IPS-18c (cell line): ENCODE data around the gene AMBP.
A peak's percentile ranks its signal among the peaks of the same experiment; 100 is the strongest.

Experiments
- H3K4me3 ChIP-seq: 2 replicates; pipeline ENCODE4 v1.7.0; 2013; ENCODE audit warnings: low read depth, mild to moderate bottlenecking, low read length, moderate library complexity; ENCODE audit not compliant: insufficient read depth
- H3K9me3 ChIP-seq: one replicate; pipeline ENCODE4 v1.6.1; 2013; ENCODE audit warnings: mild to moderate bottlenecking, low read length, moderate library complexity; ENCODE audit not compliant: control insufficient read depth, insufficient read depth

Gene AMBP

DNA sequence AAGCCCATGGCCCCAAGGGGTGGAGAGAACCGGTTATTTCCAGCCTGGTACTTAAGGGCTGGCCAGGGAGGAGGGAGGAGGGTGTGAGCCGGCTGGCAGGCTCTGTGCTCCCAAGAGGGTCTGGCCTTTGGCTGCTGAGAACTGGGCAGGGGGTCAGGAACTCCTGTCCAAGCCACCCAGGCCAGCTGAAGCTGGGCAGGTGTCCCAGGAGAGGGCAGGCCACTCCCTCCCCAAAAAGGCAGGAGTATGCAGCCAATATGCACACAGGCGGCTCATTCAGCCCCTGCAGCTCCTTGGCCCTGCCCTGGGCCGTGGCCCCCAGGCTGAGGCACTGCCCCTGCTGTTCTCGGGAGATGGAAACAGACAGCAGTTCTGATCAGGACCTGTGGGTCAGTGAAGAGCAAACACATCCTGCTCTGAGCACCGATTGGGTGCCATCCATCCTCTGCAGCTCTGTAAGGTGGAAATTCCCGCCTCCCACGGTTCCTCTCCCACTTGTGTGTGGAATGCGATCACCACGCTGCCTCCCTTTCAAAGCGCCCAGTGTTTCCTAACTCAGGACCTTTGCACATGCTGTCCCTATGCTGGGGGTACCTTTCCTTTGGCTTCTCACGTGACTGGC is 38.1 kb upstream of the AMBP start:
- Histone ChIP-seq H3K4me3 (no peak overlapping the region), H3K9me3 (no peaks in the 10 kb centered on the region)

DNA sequence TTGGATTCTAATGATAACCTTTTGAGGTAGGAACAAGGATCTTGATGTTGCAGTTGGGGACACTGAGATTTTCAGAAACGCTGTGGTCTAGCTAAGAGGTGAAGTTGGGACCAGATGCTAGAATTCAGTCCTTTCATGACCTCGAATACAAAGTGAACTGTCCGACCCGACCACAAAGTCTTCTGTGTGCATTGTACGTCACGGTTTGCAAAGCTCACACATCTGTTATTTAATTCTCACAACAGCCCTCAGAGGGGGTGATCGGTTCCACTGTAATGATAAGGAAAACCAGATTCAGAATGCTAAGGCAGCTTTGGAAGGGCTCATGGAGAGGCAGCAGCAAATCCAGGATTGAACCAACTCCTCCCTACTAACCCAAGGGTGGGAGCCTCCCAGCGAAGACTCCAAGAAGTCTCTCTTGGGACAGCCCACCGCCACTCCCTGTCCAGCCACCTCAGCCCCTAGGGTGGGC is 37.6 kb upstream of the AMBP start:
- Histone ChIP-seq H3K9me3 (no peaks in the 10 kb centered on the region), H3K4me3 (no peak overlapping the region)

DNA sequence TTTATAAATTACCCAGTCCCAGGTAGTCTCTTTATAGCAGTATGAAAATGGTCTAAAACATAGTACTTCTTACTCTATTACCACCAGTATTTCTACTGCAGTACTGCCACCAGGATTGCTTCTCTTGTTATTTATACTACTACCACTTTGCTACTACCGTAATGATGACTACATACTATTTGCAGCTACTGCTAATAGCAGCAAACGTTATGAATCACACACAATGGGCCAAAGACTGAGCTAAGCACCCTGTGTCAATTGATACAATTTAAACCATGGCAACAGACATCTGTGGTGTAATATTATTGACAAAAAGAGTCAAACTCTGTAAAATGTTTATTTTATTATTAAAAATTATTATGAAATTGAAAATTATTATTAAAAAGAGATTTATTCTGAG is 36.3 kb upstream of the AMBP start:
- no peak overlapping the region for H3K4me3 ChIP-seq
- no peaks in the 10 kb centered on the region for H3K9me3 ChIP-seq

DNA sequence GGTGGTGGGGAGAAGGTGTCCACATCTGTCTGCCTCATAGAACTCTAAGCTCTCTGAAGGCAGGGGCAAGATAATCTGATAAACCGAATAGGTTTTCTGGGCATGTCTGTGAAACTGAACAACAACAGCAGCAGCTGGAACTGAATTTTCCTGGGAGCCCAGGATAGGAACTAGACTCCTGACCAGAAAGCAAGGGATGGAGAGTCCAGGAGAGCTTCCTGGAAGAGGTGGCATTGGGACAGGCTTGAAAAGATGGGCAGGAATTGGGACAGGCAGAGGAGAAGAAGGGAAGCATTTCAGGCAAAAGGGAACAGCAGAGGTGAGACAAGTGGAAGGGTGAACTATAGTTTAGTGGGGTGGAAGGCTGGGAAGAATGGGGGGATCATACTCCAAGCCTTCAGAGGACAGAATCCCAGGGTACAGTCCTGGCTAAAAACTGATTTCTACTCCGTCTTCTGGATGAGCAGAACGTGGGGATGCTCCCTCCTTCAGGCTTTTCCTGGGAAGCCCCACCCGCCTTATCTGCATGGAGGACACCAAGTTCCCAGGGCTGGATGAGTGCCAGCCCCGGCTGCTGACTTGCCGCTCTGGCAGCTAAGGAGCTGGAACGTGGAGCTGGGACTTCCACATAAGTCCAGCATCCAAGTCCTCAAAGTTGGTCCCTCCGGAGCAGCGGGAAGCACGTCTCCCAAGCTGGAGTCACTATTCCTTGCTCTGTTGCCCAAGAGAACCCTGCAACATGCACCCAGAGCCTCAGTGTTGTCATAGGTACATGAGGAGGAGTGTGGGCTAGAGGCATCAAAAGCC is 34.9 kb upstream of the AMBP start:
- H3K9me3 ChIP-seq: no peaks in the 10 kb centered on the region
- H3K4me3 ChIP-seq: no peak overlapping the region

DNA sequence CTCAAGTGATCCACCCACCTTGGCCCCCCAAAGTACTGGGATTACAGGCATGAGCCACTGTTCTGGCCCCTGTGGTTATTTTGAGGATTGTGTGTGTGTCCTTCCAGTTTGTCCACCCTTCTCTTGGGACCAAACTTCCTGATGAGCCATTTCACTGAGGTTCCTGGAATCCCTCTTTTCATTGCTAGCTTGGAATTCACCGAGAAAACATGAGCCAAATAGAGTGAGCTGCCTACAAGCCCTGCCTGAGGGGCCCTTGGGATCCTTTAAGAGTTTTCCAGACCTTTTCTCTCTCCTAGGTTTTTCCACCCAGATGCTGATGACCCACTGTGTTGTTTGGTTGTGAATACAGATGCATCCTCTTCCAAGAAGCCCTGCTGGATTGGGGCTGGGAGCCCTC is 34.2 kb upstream of the AMBP start:
- Histone ChIP-seq H3K4me3 (no peak overlapping the region; the same call in 1 of the 2 replicates), H3K9me3 (no peaks in the 10 kb centered on the region)

DNA sequence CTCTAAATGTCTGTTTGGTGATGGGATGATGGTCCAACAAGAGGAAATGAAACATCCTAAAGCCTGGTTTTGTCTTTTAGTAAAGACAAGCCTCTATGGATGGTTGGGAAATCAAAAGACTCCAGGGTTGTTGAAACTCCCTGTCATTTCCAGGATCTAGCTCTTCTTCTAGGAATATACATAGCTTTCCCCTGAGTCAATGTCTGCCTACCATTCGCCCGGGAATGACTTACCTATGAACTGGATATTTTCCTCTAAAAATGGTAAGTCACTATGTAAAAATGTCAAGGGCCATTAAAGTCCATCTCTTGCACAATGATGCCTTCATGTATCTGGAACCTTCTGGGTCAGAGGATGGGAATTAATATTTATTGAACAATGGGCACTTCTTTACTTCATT is 32.1 kb upstream of the AMBP start:
- Histone ChIP-seq H3K9me3 (no peaks in the 10 kb centered on the region), H3K4me3 (no peak overlapping the region)

DNA sequence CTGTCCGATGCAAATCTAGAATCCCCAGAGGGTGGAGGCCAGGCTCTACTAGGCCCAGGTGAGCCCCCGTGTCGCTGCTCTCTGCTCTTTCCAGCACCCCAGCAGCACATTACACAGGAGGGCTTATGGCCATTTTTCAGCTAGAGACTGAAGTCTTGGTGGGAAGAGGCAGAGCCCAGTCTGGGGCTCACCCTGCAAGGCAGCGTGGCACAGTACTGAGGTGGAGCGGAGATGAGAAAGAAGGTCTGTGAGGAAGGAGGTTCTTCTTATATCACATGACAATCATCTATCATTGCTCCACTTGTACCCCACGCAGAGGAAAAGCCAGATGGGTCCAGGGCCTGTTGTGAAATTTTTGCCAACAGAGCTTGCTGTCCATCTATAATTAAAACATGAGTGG is 31.0 kb upstream of the AMBP start:
- H3K4me3 ChIP-seq: no peak overlapping the region
- no peaks in the 10 kb centered on the region for H3K9me3 ChIP-seq

DNA sequence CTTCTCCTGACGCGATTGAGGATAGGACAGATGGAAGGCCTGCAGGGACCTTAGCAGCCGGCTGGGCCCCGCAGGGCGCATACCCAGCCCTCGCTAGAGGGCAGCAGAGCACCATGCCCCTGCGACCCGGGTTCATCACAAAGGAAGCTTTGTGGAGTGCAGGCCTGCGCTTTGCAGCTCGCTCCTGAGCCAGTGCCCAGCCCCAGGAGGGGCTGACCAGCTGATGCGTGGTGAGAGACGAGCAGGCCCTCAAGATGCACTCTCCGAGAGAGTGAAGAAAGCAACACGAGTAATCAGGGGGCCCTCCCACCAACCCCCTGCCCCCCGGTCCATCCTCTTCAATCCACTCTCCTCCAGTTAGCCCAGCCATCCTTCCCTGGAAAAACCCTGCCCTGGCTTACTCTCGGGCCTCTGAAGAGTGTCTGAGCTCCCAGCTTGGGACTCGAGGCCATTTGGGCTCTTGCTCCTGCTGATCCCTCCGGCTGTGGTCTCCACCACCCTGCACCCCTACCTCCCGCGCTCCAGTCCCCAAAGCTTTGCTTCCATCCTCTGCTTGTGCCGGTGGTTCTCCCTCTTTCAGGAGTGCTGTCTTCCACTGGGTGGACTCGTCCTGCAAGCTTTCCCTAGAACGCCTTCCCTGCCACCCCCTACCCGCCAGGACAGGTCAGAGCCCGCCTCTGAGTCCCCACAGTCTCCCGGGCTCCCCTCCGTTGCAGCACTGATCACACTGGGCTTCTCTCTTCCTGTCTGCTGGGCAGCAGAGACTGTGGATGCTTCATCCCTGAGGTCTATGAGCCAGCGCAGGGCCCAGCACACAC is 30.1 kb upstream of the AMBP start:
- no peaks in the 10 kb centered on the region for H3K9me3 ChIP-seq

DNA sequence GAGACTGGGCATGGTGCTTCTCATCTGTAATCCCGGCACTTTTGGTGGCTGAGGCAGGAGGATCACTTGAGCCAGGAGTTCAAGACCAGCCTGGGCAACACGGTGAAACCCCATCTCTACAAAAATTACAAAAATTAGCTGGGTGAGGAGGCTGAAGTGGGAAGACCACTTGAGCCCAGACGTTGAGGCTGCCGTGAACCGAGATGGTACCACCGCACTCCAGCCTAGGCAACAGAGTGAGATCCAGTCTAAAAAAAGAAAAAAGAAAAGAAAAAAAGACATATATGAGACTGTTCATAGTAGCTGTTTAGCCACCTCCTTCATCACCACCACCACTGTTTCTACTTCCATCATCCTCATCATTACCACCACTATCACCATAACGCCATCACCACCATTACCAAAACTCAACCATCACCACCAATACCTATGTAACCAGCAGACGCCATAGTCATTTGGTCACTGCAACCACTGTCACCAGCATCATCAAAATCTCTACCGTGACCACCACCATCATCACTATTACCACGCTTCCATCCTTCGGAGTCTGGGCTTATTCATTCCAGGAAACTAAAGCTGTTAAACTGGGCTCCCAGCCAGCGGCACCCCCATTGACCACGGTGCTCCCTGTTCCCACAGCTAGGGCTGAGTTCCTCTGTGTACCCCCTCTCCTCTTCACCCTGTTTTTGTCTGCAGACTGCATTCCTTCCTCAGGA is 29.3 kb upstream of the AMBP start:
- H3K9me3 ChIP-seq: no peaks in the 10 kb centered on the region
- no peak overlapping the region for H3K4me3 ChIP-seq

More for the DNA sequence above, 30.1 kb upstream of the AMBP start:
- no peak overlapping the region for H3K4me3 ChIP-seq

DNA sequence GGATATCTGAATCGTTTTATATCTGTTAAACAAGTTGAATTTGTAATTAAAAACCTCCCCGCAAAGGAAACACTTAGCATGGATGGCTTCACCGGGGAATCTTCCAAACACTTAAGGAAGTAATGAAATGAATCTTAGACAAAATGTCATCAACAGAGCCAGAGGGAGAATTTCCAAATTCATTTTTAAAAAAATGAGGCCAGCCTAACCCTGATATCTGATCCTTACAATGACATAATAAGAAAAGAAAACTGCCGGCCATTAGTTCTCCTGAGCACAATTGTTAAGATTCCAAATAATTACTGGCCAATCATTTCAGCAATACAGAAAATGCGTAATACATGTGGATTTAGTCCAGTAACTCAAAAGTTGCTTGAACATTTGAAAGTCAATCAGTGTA is 27.1 kb upstream of the AMBP start:
- no peaks in the 10 kb centered on the region for H3K9me3 ChIP-seq

DNA sequence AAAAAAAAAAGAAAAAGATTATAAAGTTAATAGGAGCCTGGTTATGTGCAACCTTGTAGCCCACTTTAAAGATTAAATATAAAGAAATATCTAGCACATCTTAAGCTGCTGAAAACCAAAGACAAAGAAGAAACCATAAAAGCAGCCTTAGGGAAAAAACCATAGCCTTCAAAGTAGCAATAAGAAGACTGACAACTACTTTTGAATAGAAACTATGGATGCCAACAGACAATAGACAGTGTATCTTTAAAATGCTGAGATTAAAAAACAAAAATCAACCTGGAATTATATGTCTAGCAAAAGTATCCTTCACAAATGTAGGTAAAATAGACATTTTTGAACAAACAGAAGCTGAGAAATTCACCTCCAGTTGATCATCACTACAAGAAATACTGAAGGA is 24.4 kb upstream of the AMBP start:
- no peak overlapping the region for H3K4me3 ChIP-seq
- H3K9me3 ChIP-seq: no peaks in the 10 kb centered on the region

More for the DNA sequence above, 27.1 kb upstream of the AMBP start:
- no peak overlapping the region for H3K4me3 ChIP-seq

DNA sequence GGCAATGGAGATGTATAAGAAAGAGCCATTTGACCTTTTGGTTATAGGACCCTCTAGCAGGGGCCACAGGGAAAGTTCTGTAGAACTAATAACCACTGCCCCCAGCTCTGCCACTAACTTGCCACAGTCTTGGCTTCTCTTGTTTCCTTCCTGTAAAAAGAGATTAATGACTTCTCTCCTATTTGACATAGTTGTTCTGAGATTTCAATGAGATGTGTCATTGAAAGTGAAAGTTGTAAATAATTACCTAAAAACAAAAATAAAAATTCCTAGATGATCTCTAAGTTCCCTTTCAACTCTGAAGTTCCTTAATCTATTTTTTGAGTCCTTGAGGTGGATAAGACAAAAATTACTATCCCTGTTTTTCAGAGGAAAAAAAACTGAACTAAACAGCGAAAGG is 22.4 kb upstream of the AMBP start:
- no peaks in the 10 kb centered on the region for H3K9me3 ChIP-seq
- no peak overlapping the region for H3K4me3 ChIP-seq

DNA sequence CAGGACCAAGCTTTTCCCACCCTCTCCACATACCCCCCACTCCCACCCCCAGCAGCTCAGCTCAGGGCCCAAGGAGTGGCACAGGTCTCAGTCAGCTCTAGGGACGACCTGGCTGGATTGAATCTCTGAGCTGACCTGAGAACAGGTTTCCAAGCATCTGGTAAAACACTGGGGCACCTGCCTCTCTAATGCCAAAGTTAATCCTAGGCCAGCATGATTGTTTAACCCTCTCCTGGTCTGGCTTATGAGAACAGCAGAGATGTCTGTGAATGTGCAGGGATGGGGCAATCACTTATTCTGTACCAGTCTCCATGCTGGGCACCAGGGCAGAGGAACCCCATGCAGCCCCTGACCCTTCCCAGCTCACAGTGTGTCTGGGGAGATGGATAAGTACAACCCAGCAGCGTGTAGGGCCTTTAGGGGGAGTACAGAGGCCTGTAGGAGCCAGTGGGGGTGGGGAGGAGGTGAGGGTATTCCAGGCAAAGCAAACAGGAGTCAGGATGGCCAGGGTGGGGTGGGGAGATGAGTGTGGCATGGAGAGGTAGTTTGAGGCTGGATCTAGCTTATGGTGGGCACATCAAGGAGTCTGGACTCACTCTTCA is 21.7 kb upstream of the AMBP start:
- H3K9me3 ChIP-seq: no peaks in the 10 kb centered on the region
- H3K4me3 ChIP-seq: peak overlapping the region; percentile 63; the same call in 1 of the 2 replicates

DNA sequence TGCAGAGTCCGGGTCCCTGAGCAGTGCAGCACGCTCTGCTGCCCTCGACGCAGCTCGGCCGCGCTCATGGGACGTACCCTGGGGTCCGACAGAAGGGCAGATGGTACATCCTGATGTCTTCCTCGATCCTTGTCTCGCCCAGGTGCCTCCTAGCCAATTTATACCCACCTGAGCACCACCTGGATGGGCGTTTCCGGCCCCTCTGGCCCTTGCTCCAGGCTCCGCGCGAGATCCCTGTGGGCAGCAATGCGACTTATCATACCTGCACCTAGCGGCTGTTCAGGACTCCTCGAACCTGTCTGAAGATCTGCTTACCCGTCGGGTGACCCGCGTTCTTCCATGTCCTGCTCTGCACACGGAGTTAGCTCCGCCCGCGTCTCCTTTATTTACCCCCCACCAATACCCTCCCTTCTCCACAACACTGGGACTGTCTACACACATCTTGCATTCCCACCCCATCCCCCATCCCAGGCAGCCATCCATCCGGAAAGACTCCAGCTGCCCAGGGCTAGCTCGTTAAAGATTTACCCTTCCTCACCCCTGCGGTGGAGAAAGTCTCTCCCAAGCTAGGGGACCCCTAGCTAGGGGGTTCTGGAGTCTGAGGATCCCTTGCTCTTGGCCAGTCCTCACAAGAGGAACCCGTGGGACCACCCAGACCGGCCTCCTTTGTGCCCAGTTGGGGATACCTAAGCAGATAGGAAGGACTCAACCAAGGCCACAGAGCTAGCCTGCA is 21.0 kb upstream of the AMBP start, which contains the start of gene KIF12:
Gene KIF12, minus strand, starts transcription at position 357 of the 733 bp plus-strand sequence. Its CDS starts 16 bp downstream, at position 341.
- H3K4me3 ChIP-seq: peak within 1 kb of the TSS; percentile 66
- H3K9me3 ChIP-seq: no peaks in the 10 kb centered on the region

DNA sequence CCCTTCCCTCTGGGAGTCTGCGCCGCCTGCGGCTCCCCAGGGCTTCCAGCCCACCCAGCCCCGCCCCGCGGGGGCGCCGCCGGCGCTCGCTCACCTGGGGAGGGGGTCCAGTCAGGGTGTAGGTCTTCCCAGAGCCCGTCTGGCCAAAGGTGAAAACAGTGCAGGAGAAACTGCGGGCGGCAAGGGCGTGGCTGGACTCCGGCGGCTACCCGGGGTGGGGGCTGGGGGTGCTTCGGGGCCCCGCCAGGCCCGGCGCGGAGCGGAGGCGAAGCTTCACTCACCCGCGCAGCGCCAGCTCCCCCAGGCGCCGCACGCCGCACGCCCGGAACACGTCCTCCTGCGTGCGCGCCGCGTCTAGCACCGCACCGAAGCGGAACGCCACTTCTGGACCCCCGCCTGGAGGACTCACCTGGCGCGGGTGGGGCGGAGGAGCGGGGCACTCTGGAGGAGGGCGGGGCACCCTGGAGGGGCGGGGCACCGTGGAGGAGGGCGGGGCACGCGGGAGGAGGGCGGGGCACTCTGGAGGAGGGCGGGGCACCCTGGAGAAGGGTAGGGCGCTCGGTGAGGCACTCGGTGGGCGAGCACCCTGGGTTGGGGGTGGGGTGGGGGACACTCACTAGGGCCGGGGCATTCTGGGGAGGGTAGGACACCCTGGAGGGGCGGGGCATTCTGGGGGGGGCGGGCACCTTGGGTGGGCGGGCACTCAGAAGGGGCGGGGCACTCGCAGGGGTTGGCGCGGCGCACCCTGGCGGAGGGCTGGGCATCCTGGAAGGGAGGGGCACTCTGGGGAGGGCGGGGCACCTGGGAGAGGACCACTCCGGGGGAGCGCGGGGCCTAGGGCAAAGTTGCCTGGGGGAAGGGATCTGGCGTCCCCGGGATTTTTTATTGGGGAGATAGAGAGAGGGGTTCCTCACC is 20.2 kb upstream of the AMBP start:
- H3K4me3 ChIP-seq: peak overlapping the region; percentile 66

More for the DNA sequence above, 20.2 kb upstream of the AMBP start:
- no peaks in the 10 kb centered on the region for H3K9me3 ChIP-seq
